Cardiac muscle cell (in vitro differentiated cells and primary cell): Measurements from ENCODE around the gene SUSD6. TPM values are rescaled to one million over a fixed set of nuclear protein-coding genes. Genes with fewer than 3 reads are reported as not detected.
"Not testable (repeated sequence)": the region's sequence is repeated elsewhere in the genome, so short reads cannot be mapped to it uniquely, and the experiment has no call there.

ENCODE experiments used
- DNase-seq, 2 donors: peaks; one replicate each; pipeline versions ENCODE4 v3.0.0 to v3.0.0-alpha.2; 2010 to 2017; ENCODE audit warnings: low read depth in 1 of 2, low spot score in 1 of 2
- H3K27ac ChIP-seq: fragments of 200-600 bp; sonication (generic); 2 replicates; pipeline ENCODE4 v1.5.1; 2016
- H3K27me3 ChIP-seq: fragments of 200-600 bp; sonication (generic); 2 replicates; pipeline ENCODE4 v1.6.0; 2016; ENCODE audit warnings: control low read depth
- H3K36me3 ChIP-seq: fragments of 200-600 bp; sonication (generic); 2 replicates; pipeline ENCODE4 v1.5.1; 2016; ENCODE audit warnings: control low read depth
- H3K4me1 ChIP-seq: fragments of 200-600 bp; sonication (generic); 2 replicates; pipeline ENCODE4 v1.8.1; 2017; ENCODE audit warnings: low read depth, mild to moderate bottlenecking, mixed run types
- H3K4me3 ChIP-seq: fragments of 200-600 bp; sonication (generic); 2 replicates; pipeline ENCODE4 v1.5.1; 2016; ENCODE audit warnings: mild to moderate bottlenecking
- H3K9me3 ChIP-seq: fragments of 200-600 bp; sonication (generic); 2 replicates; pipeline ENCODE4 v1.5.1; 2017; ENCODE audit warnings: low read depth, mild to moderate bottlenecking, control low read depth
- CTCF ChIP-seq: IDR thresholded peaks from 2 replicates; pipeline ENCODE4 v1.5.1; 2012; ENCODE audit warnings: low read depth, mild to moderate bottlenecking, low read length
- polyA plus RNA-seq: library from polyadenylated mRNA; unstranded; fragments of >200 nt; fragmentation: Nextera tagmentation; extraction: Ambion mirVana; gene quantifications from 2 replicates; pipeline ENCODE4 v1.2.1, GENCODE V29; 2016
- total RNA-seq: library from RNA; depleted of rRNA; stranded (reverse); fragments of >200 nt; gene quantifications from 2 replicates; pipeline ENCODE4 v1.2.3, GENCODE V29; 2016

Gene SUSD6
- total and polyA plus RNA-seq, 2 experiments from 2014 or later: 8.7 to 12.1 TPM

DNA sequence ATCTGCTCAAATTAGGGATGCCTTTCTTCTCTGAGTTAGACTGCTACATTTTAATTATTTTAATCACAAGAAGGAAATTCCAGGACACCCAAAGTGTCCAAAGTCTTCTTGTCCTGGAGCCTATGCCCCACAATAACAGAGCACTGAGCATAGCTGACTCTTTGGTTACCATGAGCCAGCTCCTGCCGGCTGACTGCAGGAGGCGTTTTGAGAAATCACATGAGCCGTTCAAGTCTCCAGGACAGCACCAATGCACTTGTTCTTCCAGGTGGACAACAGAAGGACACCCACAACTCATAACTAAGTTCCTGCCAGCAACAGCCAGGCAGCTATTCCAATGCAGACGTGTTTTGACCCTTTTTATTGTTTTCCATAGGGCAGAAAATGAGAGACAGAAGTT lies 109.5 kb downstream of the SUSD6 start:
- TF ChIP-seq CTCF: no peak
- H3K27ac ChIP-seq: no peak overlapping the region
- DNase-seq: no peak
- no peak overlapping the region for H3K4me3 ChIP-seq
- no peaks in the 10 kb centered on the region for H3K9me3 ChIP-seq
- H3K36me3 ChIP-seq: no peaks in the 10 kb centered on the region
- no peaks in the 10 kb centered on the region for H3K4me1 ChIP-seq
- H3K27me3 ChIP-seq: no peaks in the 10 kb centered on the region

- H3K36me3 ChIP-seq: no peaks in the 10 kb centered on the region
- H3K27ac ChIP-seq: no peak overlapping the region
Measured at GRCh38 chr14:69726761-69727511, 115.5 kb downstream of the SUSD6 start.

GRCh38 chr14:69727860-69728259 lies 116.5 kb downstream of the SUSD6 start:
- H3K27ac ChIP-seq: no peak overlapping the region
- H3K9me3 ChIP-seq: no peaks in the 10 kb centered on the region
- H3K36me3 ChIP-seq: no peaks in the 10 kb centered on the region
- no peaks in the 10 kb centered on the region for H3K27me3 ChIP-seq
- H3K4me3 ChIP-seq: no peak overlapping the region
- no peaks in the 10 kb centered on the region for H3K4me1 ChIP-seq
- DNase-seq: no peak
- no peak for TF ChIP-seq CTCF

More at GRCh38 chr14:69726761-69727511, 115.5 kb downstream of the SUSD6 start:
- peak; percentile 96 for TF ChIP-seq CTCF
- Histone ChIP-seq H3K27me3 (no peaks in the 10 kb centered on the region), H3K9me3 (no peaks in the 10 kb centered on the region), H3K4me1 (no peaks in the 10 kb centered on the region), H3K4me3 (no peak overlapping the region)
- peak; percentile 84 to 89 for DNase-seq

DNA sequence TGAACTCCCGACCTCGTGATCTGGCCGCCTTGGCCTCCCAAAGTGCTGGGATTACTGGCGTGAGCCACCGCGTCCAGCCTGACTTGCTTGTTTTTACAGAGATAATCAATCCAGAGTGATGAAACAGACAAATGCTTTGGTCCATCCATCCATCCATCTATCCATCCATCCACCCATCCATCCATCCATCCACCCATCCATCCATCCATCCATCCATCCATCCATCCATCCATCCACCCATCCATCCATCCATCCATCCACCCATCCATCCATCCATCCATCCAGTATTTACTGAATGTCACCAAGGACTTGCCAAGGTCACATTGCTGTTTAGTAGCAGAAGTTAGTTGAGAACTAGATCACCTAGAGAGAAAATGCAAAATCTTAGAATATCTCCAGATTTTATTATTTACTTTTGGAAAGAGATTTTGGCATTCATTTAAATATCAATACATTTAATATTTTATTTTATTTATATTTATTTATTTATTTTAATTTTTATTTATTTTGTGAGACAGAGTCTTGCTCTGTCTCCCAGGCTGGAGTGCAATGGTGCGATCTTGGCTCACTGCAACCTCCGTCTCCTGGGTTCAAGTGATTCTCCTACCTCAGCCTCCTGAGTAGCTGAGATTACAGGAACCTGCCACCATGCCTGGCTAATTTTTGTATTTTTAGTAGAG lies 120.7 kb downstream of the SUSD6 start:
- H3K4me1 ChIP-seq, DNase-seq, H3K27me3 ChIP-seq, H3K36me3 ChIP-seq, H3K9me3 ChIP-seq, H3K4me3 ChIP-seq, H3K27ac ChIP-seq: not testable (repeated sequence)

DNA sequence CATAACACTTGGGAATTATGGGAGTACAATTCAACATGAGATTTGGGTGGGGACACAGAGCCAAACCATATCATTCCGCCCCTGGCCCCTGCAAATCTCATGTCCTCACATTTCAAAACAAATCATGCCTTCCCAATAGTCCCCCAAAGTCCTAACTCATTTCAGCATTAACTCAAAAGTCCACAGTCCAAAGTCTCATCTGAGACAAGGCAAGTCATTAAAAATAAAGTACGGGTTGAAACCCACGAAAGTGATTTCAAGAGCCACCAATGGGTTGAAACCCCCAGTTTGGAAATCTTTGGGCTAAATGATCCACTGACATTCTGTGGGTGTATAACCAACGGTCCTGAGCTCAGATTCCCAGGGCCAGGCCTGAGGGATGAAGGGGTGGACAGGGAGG lies 125.0 kb downstream of the SUSD6 start:
- H3K27ac ChIP-seq, H3K4me1 ChIP-seq, H3K36me3 ChIP-seq, H3K4me3 ChIP-seq, H3K9me3 ChIP-seq, DNase-seq, H3K27me3 ChIP-seq: not testable (repeated sequence)

DNA sequence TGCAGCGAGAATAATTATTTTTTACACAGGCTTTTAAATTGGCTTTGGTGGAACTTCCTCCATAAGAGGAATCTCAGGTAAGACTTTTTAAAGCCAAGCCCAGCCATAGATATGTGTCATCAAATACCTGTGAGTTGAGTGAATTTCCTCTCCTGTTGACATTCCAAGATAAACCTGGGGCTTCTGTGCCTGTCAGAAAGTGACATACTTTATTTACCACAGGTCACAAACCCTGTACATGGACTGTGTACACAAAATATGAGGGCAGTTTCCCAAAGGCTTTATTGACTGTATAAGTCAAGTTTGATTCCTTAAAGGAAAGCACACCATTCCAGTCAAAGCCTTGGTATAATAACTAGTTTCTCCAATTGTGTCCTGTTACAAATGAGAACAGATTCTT lies 129.7 kb downstream of the SUSD6 start:
- TF ChIP-seq CTCF: no peak
- no peak overlapping the region for H3K4me3 ChIP-seq
- H3K27ac ChIP-seq: no peak overlapping the region
- no peaks in the 10 kb centered on the region for H3K27me3 ChIP-seq
- no peaks in the 10 kb centered on the region for H3K9me3 ChIP-seq
- no peak for DNase-seq
- H3K36me3 ChIP-seq: no peaks in the 10 kb centered on the region
- no peaks in the 10 kb centered on the region for H3K4me1 ChIP-seq
